BLaER1 treated with 17β-estradiol and CSF1 and Interleukin-3, amounts not matched to agents 10 nM and 100 nM (cell line): ENCODE measurements around the gene MALL.
"Not testable (repeated sequence)": the region's sequence is repeated elsewhere in the genome, so short reads cannot be mapped to it uniquely, and the experiment has no call there.

ENCODE experiments used
- H3K27ac ChIP-seq, 11 experiments: shearing (Covaris generic); formaldehyde crosslinking; 2 replicates each; pipeline ENCODE4 v1.8.1; 2022
- H3K27me3 ChIP-seq, 11 experiments: shearing (Covaris generic); formaldehyde crosslinking; 2 replicates each; pipeline ENCODE4 v1.8.1; 2022
- H3K36me3 ChIP-seq, 11 experiments: shearing (Covaris generic); formaldehyde crosslinking; 2 replicates each; pipeline ENCODE4 v1.8.1; 2022
- H3K4me1 ChIP-seq, 10 experiments: shearing (Covaris generic); formaldehyde crosslinking; 2 replicates each; pipeline ENCODE4 v1.8.1; 2022
- H3K4me2 ChIP-seq, 11 experiments: shearing (Covaris generic); formaldehyde crosslinking; 2 replicates each; pipeline ENCODE4 v1.8.1; 2022
- H3K4me3 ChIP-seq, 10 experiments: shearing (Covaris generic); formaldehyde crosslinking; 2 replicates each; pipeline ENCODE4 v1.8.1; 2022
- H3K9ac ChIP-seq, 11 experiments: shearing (Covaris generic); formaldehyde crosslinking; 2 replicates each; pipeline ENCODE4 v1.8.1; 2022
- H3K9me3 ChIP-seq, 11 experiments: shearing (Covaris generic); formaldehyde crosslinking; replicated peaks in 1 of 11; 2 replicates each; pipeline ENCODE4 v1.8.1; 2022
- H4K20me1 ChIP-seq, 11 experiments: shearing (Covaris generic); formaldehyde crosslinking; 2 replicates each; pipeline ENCODE4 v1.8.1; 2022
- Cebpa-rat ChIP-seq, 11 experiments: shearing (Covaris generic); IDR thresholded peaks; 2 replicates each; pipeline ENCODE4 v1.8.1; 2022

The MALL gene

GRCh38 chr2:110124038-110124825, 8.6 kb upstream of the MALL start:
- Histone ChIP-seq H3K9ac (no peak overlapping the region), H3K9me3 (no peaks in the 10 kb centered on the region), H3K27ac (no peak overlapping the region), H3K36me3 (no peaks in the 10 kb centered on the region), H4K20me1 (no peaks in the 10 kb centered on the region), H3K27me3 (no peaks in the 10 kb centered on the region), H3K4me1 (no peaks in the 10 kb centered on the region), H3K4me2 (no peak overlapping the region), H3K4me3 (no peak overlapping the region)
- TF ChIP-seq Cebpa-rat (IDR thresholded peaks at IDR 0.05) = no peak

GRCh38 chr2:110121592-110121991, 6.0 kb upstream of the MALL start:
- no peak for TF ChIP-seq Cebpa-rat (IDR thresholded peaks at IDR 0.05)
- no peaks in the 10 kb centered on the region for H3K4me1 ChIP-seq
- no peak overlapping the region for H3K4me3 ChIP-seq
- H3K27ac ChIP-seq = no peak overlapping the region
- H3K9me3 ChIP-seq = no peaks in the 10 kb centered on the region
- H4K20me1 ChIP-seq = no peaks in the 10 kb centered on the region
- H3K9ac ChIP-seq = no peak overlapping the region
- H3K27me3 ChIP-seq = no peaks in the 10 kb centered on the region
- no peak overlapping the region for H3K4me2 ChIP-seq
- no peaks in the 10 kb centered on the region for H3K36me3 ChIP-seq

GRCh38 chr2:110121052-110121334, 5.4 kb upstream of the MALL start:
- Histone ChIP-seq H3K4me3 (no peak overlapping the region), H3K27me3 (no peaks in the 10 kb centered on the region), H4K20me1 (no peaks in the 10 kb centered on the region), H3K36me3 (no peaks in the 10 kb centered on the region), H3K4me1 (no peaks in the 10 kb centered on the region), H3K9me3 (peaks cover 0 to 2% (median 0%) of the 10 kb centered on the region in 11 experiments; a peak in 2 of 22 replicates), H3K4me2 (no peak overlapping the region), H3K27ac (no peak overlapping the region), H3K9ac (no peak overlapping the region)
- no peak for TF ChIP-seq Cebpa-rat (IDR thresholded peaks at IDR 0.05)

GRCh38 chr2:110120171-110121051, 4.8 kb upstream of the MALL start:
- TF ChIP-seq Cebpa-rat (IDR thresholded peaks at IDR 0.05) = no peak
- Histone ChIP-seq H3K4me3 (no peak overlapping the region), H3K36me3 (no peaks in the 10 kb centered on the region), H3K27me3 (no peaks in the 10 kb centered on the region), H3K9ac (no peak overlapping the region), H3K4me1 (no peaks in the 10 kb centered on the region), H3K9me3 (peaks cover 0 to 8% (median 0%) of the 10 kb centered on the region in 11 experiments; a peak in 5 of 22 replicates), H3K27ac (no peak overlapping the region), H4K20me1 (no peaks in the 10 kb centered on the region), H3K4me2 (no peak overlapping the region)

- Histone ChIP-seq H3K4me3 (no peak overlapping the region), H3K9ac (no peak overlapping the region), H3K36me3 (no peaks in the 10 kb centered on the region), H4K20me1 (no peaks in the 10 kb centered on the region), H3K9me3 (peaks cover 0 to 11% (median 0%) of the 10 kb centered on the region in 11 experiments; a peak in 5 of 22 replicates), H3K4me1 (peaks cover 0 to 8% (median 5%) of the 10 kb centered on the region in 10 experiments; a peak in 7 of 20 replicates), H3K4me2 (no peak overlapping the region), H3K27me3 (no peaks in the 10 kb centered on the region), H3K27ac (no peak overlapping the region)
- TF ChIP-seq Cebpa-rat (IDR thresholded peaks at IDR 0.05) = no peak
Measured at GRCh38 chr2:110116033-110116710, 550 bp upstream of the MALL start.

- Histone ChIP-seq H3K9ac (no peak overlapping the region), H3K27me3 (no peaks in the 10 kb centered on the region), H3K36me3 (no peaks in the 10 kb centered on the region), H3K4me3 (no peak overlapping the region), H3K4me2 (no peak overlapping the region), H3K4me1 (peaks cover 0 to 8% (median 5%) of the 10 kb centered on the region in 10 experiments; a peak in 7 of 20 replicates), H4K20me1 (no peaks in the 10 kb centered on the region), H3K9me3 (peaks cover 0 to 11% (median 0%) of the 10 kb centered on the region in 11 experiments; a peak in 5 of 22 replicates), H3K27ac (no peak overlapping the region)
- no peak for TF ChIP-seq Cebpa-rat (IDR thresholded peaks at IDR 0.05)
Measured at GRCh38 chr2:110114831-110115255, 779 bp downstream of the MALL start.

- Histone ChIP-seq H3K36me3 (no peaks in the 10 kb centered on the region), H3K4me2 (peak overlapping the region in 5 of 11 experiments; percentile 3 to 11 (median 10); a peak in 3 of 22 replicates), H3K9ac (no peak overlapping the region), H4K20me1 (no peaks in the 10 kb centered on the region), H3K9me3 (peaks cover 0 to 11% (median 0%) of the 10 kb centered on the region in 11 experiments; a peak in 5 of 22 replicates), H3K27ac (no peak overlapping the region), H3K4me1 (peaks cover 0 to 8% (median 5%) of the 10 kb centered on the region in 10 experiments; a peak in 7 of 20 replicates), H3K4me3 (no peak overlapping the region), H3K27me3 (no peaks in the 10 kb centered on the region)
- no peak for TF ChIP-seq Cebpa-rat (IDR thresholded peaks at IDR 0.05)
Measured at GRCh38 chr2:110113961-110114591, 1.5 kb downstream of the MALL start.

- H3K9me3 ChIP-seq = peaks cover 0 to 25% (median 11%) of the 10 kb centered on the region in 11 experiments; a peak in 14 of 22 replicates
- not testable (repeated sequence) for H3K27me3 ChIP-seq, H3K36me3 ChIP-seq, H3K9ac ChIP-seq, H3K27ac ChIP-seq, H3K4me3 ChIP-seq, H3K4me1 ChIP-seq, H4K20me1 ChIP-seq, H3K4me2 ChIP-seq
Measured at GRCh38 chr2:110108291-110108690, 7.3 kb downstream of the MALL start.
